ENCODE measurements around the gene ZNF274.

ZNF274 gene

DNA sequence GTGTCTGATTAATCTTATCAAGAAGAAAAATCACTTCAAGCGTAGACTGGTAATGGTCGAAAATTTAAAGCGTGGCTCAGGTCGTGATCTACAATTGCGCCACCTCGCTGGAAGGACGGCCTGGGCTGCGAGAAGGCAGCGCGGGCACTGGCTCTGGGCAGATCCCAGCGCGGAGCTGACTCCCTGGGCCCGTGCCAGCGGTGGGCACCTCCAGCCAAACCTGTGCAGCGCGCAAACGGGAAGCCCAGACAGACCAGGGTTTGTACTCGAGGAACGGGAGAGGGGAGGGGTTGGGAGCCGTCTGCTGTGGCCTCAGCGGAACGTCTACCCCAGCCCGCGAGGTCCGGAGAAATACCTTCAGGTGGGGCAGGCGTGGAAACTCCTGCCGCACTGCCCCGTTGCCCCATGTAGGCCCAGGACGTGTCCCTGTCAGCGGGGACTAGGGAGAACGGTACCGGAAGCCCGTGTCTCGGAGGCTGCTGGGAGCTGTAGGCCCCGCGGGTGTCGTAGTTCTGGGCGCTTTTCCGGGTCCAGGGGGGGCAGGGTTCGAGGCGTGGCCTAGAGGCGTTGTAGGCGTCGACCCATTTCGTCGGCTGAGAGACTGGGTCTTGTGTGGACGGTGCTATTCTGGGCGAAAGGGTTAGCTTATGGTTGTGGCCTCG lies 21.1 kb downstream of the ZNF274 start:
- no peak for TF ChIP-seq EZH2phosphoT487 (conservative IDR thresholded peaks at IDR 0.05; ENCODE audit: low read length)
- TF ChIP-seq, protein P1, sequence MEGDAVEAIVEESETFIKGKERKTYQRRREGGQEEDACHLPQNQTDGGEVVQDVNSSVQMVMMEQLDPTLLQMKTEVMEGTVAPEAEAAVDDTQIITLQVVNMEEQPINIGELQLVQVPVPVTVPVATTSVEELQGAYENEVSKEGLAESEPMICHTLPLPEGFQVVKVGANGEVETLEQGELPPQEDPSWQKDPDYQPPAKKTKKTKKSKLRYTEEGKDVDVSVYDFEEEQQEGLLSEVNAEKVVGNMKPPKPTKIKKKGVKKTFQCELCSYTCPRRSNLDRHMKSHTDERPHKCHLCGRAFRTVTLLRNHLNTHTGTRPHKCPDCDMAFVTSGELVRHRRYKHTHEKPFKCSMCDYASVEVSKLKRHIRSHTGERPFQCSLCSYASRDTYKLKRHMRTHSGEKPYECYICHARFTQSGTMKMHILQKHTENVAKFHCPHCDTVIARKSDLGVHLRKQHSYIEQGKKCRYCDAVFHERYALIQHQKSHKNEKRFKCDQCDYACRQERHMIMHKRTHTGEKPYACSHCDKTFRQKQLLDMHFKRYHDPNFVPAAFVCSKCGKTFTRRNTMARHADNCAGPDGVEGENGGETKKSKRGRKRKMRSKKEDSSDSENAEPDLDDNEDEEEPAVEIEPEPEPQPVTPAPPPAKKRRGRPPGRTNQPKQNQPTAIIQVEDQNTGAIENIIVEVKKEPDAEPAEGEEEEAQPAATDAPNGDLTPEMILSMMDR (IDR thresholded peaks at IDR 0.05; ENCODE audit: insufficient read depth, low read length, poor library complexity, severe bottlenecking) = no peak
- Histone ChIP-seq H2AFZ (ENCODE audit: low read depth, low read length, severe bottlenecking) (no peak overlapping the region), H3K36me3 (ENCODE audit: low read length) (peaks cover 63% of the 10 kb centered on the region), H3F3A (ENCODE audit: insufficient read depth) (no peaks in the 10 kb centered on the region), H3K79me2 (ENCODE audit: insufficient read depth, low read length) (no peaks in the 10 kb centered on the region), H3K4me3 (ENCODE audit: insufficient read depth, low read length, poor library complexity, severe bottlenecking) (no peak overlapping the region), H3K9me3 (ENCODE audit: insufficient read depth, low read length) (peaks cover 46% of the 10 kb centered on the region; the same call in 1 of the 2 replicates), H4K20me1 (ENCODE audit: low read depth, low read length) (no peaks in the 10 kb centered on the region), H3K9ac (ENCODE audit: low read length) (no peak overlapping the region), H3K4me2 (ENCODE audit: low read depth, low read length, poor library complexity, severe bottlenecking) (no peak overlapping the region), H3K27ac (ENCODE audit: low read depth, low read length) (no peak overlapping the region), H3K9me2 (replicated peaks; ENCODE audit: insufficient read depth, low read length) (no peaks in the 10 kb centered on the region), H3K27me3 (ENCODE audit: low read length) (no peaks in the 10 kb centered on the region)

DNA sequence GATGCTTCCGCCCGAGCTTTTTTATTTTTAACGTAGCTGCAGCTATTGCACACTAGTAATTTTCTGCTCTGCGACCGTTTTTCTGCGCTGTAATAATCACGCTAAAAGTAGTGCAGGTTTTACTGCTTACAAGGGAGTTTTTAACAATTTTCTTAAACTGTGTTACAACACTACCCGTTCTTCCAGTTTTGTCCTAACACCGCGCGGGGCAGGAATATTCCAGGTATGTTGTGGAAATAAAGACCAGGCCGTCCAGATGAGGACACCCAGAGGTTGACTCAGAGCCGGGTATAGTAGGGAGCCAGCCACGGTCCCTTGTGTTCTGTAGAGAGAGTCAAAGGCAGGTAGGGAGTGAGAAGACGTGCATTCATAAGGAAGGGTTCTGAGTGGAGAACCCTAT lies 21.7 kb downstream of the ZNF274 start:
- H3F3A ChIP-seq (ENCODE audit: insufficient read depth) = no peaks in the 10 kb centered on the region
- peaks cover 46% of the 10 kb centered on the region; the same call in 1 of the 2 replicates for H3K9me3 ChIP-seq (ENCODE audit: insufficient read depth, low read length)
- no peak overlapping the region for H3K27ac ChIP-seq (ENCODE audit: low read depth, low read length)
- H3K4me3 ChIP-seq (ENCODE audit: insufficient read depth, low read length, poor library complexity, severe bottlenecking) = no peak overlapping the region
- H3K79me2 ChIP-seq (ENCODE audit: insufficient read depth, low read length) = no peaks in the 10 kb centered on the region
- H2AFZ ChIP-seq (ENCODE audit: low read depth, low read length, severe bottlenecking) = no peak overlapping the region
- H3K36me3 ChIP-seq (ENCODE audit: low read length) = peaks cover 61% of the 10 kb centered on the region
- H3K9me2 ChIP-seq (replicated peaks; ENCODE audit: insufficient read depth, low read length) = no peaks in the 10 kb centered on the region
- no peaks in the 10 kb centered on the region for H3K27me3 ChIP-seq (ENCODE audit: low read length)
- no peak for TF ChIP-seq EZH2phosphoT487 (conservative IDR thresholded peaks at IDR 0.05; ENCODE audit: low read length)
- TF ChIP-seq, protein P1 (IDR thresholded peaks at IDR 0.05; ENCODE audit: insufficient read depth, low read length, poor library complexity, severe bottlenecking) = no peak
- no peak overlapping the region for H3K9ac ChIP-seq (ENCODE audit: low read length)
- H4K20me1 ChIP-seq (ENCODE audit: low read depth, low read length) = no peaks in the 10 kb centered on the region
- no peak overlapping the region for H3K4me2 ChIP-seq (ENCODE audit: low read depth, low read length, poor library complexity, severe bottlenecking)

DNA sequence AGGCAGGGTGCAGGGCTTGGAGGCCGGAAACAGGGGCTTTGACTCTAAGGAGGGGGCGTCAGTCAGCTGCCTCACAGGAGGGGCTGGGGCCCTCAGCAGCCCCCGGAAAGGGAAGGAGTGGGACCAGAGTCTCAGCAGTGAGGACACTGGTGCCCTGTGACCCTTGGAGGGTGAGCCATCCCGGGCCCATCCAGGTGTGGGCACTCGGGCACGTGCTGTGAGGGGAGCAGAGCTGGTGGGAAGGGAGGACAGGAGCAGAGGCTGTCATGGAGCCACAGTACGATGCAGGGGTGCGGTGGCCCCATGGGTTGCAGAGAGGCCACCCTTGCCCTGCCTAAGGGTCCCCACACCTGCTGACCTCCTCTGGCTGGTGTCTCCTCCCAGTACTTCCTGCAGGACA lies 26.7 kb downstream of the ZNF274 start:
- H3K4me3 ChIP-seq (ENCODE audit: insufficient read depth, low read length, poor library complexity, severe bottlenecking) = no peak overlapping the region
- no peaks in the 10 kb centered on the region for H3K27me3 ChIP-seq (ENCODE audit: low read length)
- H3K9me3 ChIP-seq (ENCODE audit: insufficient read depth, low read length) = peaks cover 17% of the 10 kb centered on the region; the same call in 1 of the 2 replicates
- H4K20me1 ChIP-seq (ENCODE audit: low read depth, low read length) = no peaks in the 10 kb centered on the region
- TF ChIP-seq, protein P1 (IDR thresholded peaks at IDR 0.05; ENCODE audit: insufficient read depth, low read length, poor library complexity, severe bottlenecking) = no peak
- no peak for TF ChIP-seq EZH2phosphoT487 (conservative IDR thresholded peaks at IDR 0.05; ENCODE audit: low read length)
- H3K9me2 ChIP-seq (replicated peaks; ENCODE audit: insufficient read depth, low read length) = no peaks in the 10 kb centered on the region
- H3K36me3 ChIP-seq (ENCODE audit: low read length) = peaks cover 81% of the 10 kb centered on the region
- no peak overlapping the region for H3K4me2 ChIP-seq (ENCODE audit: low read depth, low read length, poor library complexity, severe bottlenecking)
- no peaks in the 10 kb centered on the region for H3K79me2 ChIP-seq (ENCODE audit: insufficient read depth, low read length)
- no peaks in the 10 kb centered on the region for H3F3A ChIP-seq (ENCODE audit: insufficient read depth)
- H3K9ac ChIP-seq (ENCODE audit: low read length) = no peak overlapping the region
- no peak overlapping the region for H2AFZ ChIP-seq (ENCODE audit: low read depth, low read length, severe bottlenecking)
- H3K27ac ChIP-seq (ENCODE audit: low read depth, low read length) = no peak overlapping the region

All from SU-DHL-6 (cell line).